H1 (cell line): ENCODE measurements around the gene LMO4. TPM values are rescaled to one million over a fixed set of nuclear protein-coding genes. Genes with fewer than 3 reads are reported as not detected.

Experiments
- CTCF ChIA-PET: fragments of 300-600 bp; sonication (Branson Sonifier 250); formaldehyde crosslinking; loops from one replicate; lab custom pipeline; 2021; ENCODE audit not compliant: partially characterized antibody; lab: Charles Lee
- POLR2A ChIA-PET: fragments of 300-600 bp; sonication (Branson Sonifier 250); formaldehyde crosslinking; loops from one replicate; lab custom pipeline; 2021; ENCODE audit warnings: inconsistent platforms; ENCODE audit not compliant: partially characterized antibody; lab: Charles Lee
- DNase-seq, 2 experiments: peaks; one replicate each; pipeline versions ENCODE4 v3.0.0 to v3.0.0-alpha.2; 2010 to 2022; ENCODE audit warnings: low spot score in 2 of 2, low read depth in 1 of 2, mixed read lengths in 1 of 2
- FAIRE-seq: peaks from 2 replicates; lab custom pipeline; 2011; peaks lifted over from hg19 to GRCh38; lab: Jason Lieb, UNC
- H2AFZ ChIP-seq: 2 replicates; pipeline ENCODE4 v1.8.1; 2012; ENCODE audit warnings: low read length, inconsistent platforms
- H2AK5ac ChIP-seq: 2 replicates; pipeline ENCODE4 v1.6.1; 2013; ENCODE audit warnings: low read depth, low read length
- H2BK120ac ChIP-seq: replicated peaks from 2 replicates; pipeline ENCODE3; 2013; ENCODE audit warnings: low read depth, low read length, inconsistent platforms
- H2BK12ac ChIP-seq: 2 replicates; pipeline ENCODE4 v1.6.1; 2013; ENCODE audit warnings: low read depth, low read length
- H2BK15ac ChIP-seq: 2 replicates; pipeline ENCODE4 v1.6.1; 2013; ENCODE audit warnings: low read length
- H2BK20ac ChIP-seq: 2 replicates; pipeline ENCODE4 v1.6.1; 2013; ENCODE audit warnings: low read length
- H2BK5ac ChIP-seq: 2 replicates; pipeline ENCODE4 v1.6.1; 2013; ENCODE audit warnings: low read depth, low read length
- H3K14ac ChIP-seq: 2 replicates; pipeline ENCODE4 v1.6.1; 2013; ENCODE audit warnings: inconsistent platforms; ENCODE audit not compliant: insufficient read length
- H3K18ac ChIP-seq: 2 replicates; pipeline ENCODE4 v1.6.1; 2013; ENCODE audit warnings: low read length; ENCODE audit errors: extremely low read depth
- H3K23ac ChIP-seq: 2 replicates; pipeline ENCODE4 v1.6.1; 2013; ENCODE audit warnings: inconsistent platforms; ENCODE audit not compliant: insufficient read length
- H3K23me2 ChIP-seq: 2 replicates; pipeline ENCODE4 v1.6.1; 2013; ENCODE audit warnings: low read depth, low read length
- H3K27ac ChIP-seq: 2 replicates; pipeline ENCODE4 v1.6.1; 2011; ENCODE audit warnings: low read depth, low read length, inconsistent platforms
- H3K27me3 ChIP-seq, 4 experiments: replicated peaks in 1 of 4; 1 replicate in 1 of 4; 2 replicates in 3 of 4; pipeline versions ENCODE4 v1.6.1 to v1.8.1; 2011 to 2013; ENCODE audit warnings: low read length in 3 of 4, mild to moderate bottlenecking in 3 of 4, inconsistent platforms in 2 of 4, mixed read lengths in 2 of 4, moderate library complexity in 1 of 4; ENCODE audit not compliant: control insufficient read depth in 3 of 4, insufficient read depth in 3 of 4; ENCODE audit errors: extremely low read depth in 1 of 4
- H3K36me3 ChIP-seq, 4 experiments: 2 replicates each; pipeline versions ENCODE4 v1.6.1 to v1.8.1; 2011 to 2013; ENCODE audit warnings: mild to moderate bottlenecking in 4 of 4, low read length in 3 of 4, moderate library complexity in 2 of 4, control low read depth in 1 of 4, inconsistent platforms in 1 of 4; ENCODE audit not compliant: insufficient read depth in 4 of 4, control insufficient read depth in 2 of 4
- H3K4ac ChIP-seq: replicated peaks from 2 replicates; pipeline ENCODE3; 2013; ENCODE audit warnings: low read length, low read depth, mixed read lengths, inconsistent platforms; ENCODE audit not compliant: insufficient read length
- H3K4me1 ChIP-seq, 4 experiments: replicated peaks in 1 of 4; 1 replicate in 1 of 4; 2 replicates in 3 of 4; pipeline versions ENCODE4 v1.6.1 to v1.8.1; 2011 to 2013; ENCODE audit warnings: low read length in 3 of 4, inconsistent platforms in 2 of 4, mixed read lengths in 1 of 4; ENCODE audit not compliant: insufficient read depth in 4 of 4, control insufficient read depth in 3 of 4
- H3K4me2 ChIP-seq, 2 experiments: 2 replicates each; pipeline versions ENCODE4 v1.6.1 to v1.8.1; 2011 to 2013; ENCODE audit warnings: low read depth in 2 of 2, low read length in 2 of 2, control low read depth in 1 of 2, inconsistent platforms in 1 of 2, mild to moderate bottlenecking in 1 of 2; ENCODE audit not compliant: insufficient read depth in 1 of 2
- H3K4me3 ChIP-seq, 4 experiments: fragments of 200-600, 300-600 bp in 1 of 4; sonication (generic), shearing (Covaris generic), sonication (Bioruptor Twin) in 1 of 4; 2 replicates each; pipeline versions ENCODE4 v1.5.1 to v1.8.1; 2011 to 2016; ENCODE audit warnings: low read length in 4 of 4, low read depth in 3 of 4, control low read depth in 2 of 4, inconsistent platforms in 2 of 4, mild to moderate bottlenecking in 2 of 4, mixed read lengths in 1 of 4, moderate library complexity in 1 of 4; ENCODE audit not compliant: insufficient read depth in 2 of 4; ENCODE audit errors: extremely low read depth in 1 of 4
- H3K56ac ChIP-seq: replicated peaks from 2 replicates; pipeline ENCODE3; 2013; ENCODE audit warnings: low read depth, mild to moderate bottlenecking, mixed read lengths, low read length, inconsistent platforms; ENCODE audit not compliant: insufficient read length
- H3K79me1 ChIP-seq: 2 replicates; pipeline ENCODE4 v1.6.1; 2013; ENCODE audit warnings: low read depth, low read length, control low read depth
- H3K79me2 ChIP-seq, 2 experiments: 2 replicates each; pipeline versions ENCODE4 v1.6.1 to v1.8.1; 2012 to 2013; ENCODE audit warnings: low read length in 2 of 2, mild to moderate bottlenecking in 2 of 2, inconsistent platforms in 1 of 2; ENCODE audit not compliant: insufficient read depth in 2 of 2, control insufficient read depth in 1 of 2
- H3K9ac ChIP-seq, 4 experiments: replicated peaks in 1 of 4; 1 replicate in 1 of 4; 2 replicates in 3 of 4; pipeline versions ENCODE4 v1.6.1 to v1.8.1; 2011 to 2013; ENCODE audit warnings: low read depth in 3 of 4, low read length in 3 of 4, control low read depth in 2 of 4, mild to moderate bottlenecking in 2 of 4, moderate library complexity in 2 of 4, inconsistent platforms in 1 of 4; ENCODE audit errors: extremely low read depth in 1 of 4
- H3K9me3 ChIP-seq, 2 experiments: 2 replicates each; pipeline versions ENCODE4 v1.6.1 to v1.8.1; 2012 to 2013; ENCODE audit warnings: mild to moderate bottlenecking in 2 of 2, moderate library complexity in 2 of 2, control low read depth in 1 of 2, inconsistent platforms in 1 of 2, low read depth in 1 of 2, low read length in 1 of 2, mixed read lengths in 1 of 2; ENCODE audit not compliant: insufficient read depth in 2 of 2
- H4K20me1 ChIP-seq, 2 experiments: replicated peaks in 1 of 2; 2 replicates each; pipeline versions ENCODE3 to v1.8.1; 2011 to 2013; ENCODE audit warnings: inconsistent platforms in 2 of 2, low read length in 2 of 2, mild to moderate bottlenecking in 1 of 2; ENCODE audit not compliant: insufficient read depth in 2 of 2, control insufficient read depth in 1 of 2
- H4K5ac ChIP-seq: 2 replicates; pipeline ENCODE4 v1.6.1; 2013; ENCODE audit warnings: low read length, low read depth, mixed read lengths, inconsistent platforms; ENCODE audit not compliant: insufficient read length
- H4K8ac ChIP-seq: 2 replicates; pipeline ENCODE4 v1.8.0; 2013; ENCODE audit warnings: mild to moderate bottlenecking, moderate library complexity, low read length, inconsistent platforms; ENCODE audit not compliant: insufficient read depth; ENCODE audit errors: extremely low read depth
- H4K91ac ChIP-seq: replicated peaks from 2 replicates; pipeline ENCODE3; 2013; ENCODE audit warnings: low read length, mixed read lengths, inconsistent platforms; ENCODE audit not compliant: insufficient read length
- CEBPB ChIP-seq: IDR thresholded peaks from 2 replicates; pipeline ENCODE4 v1.6.1; 2012; ENCODE audit warnings: low read depth, low read length
- CREB1 ChIP-seq: IDR thresholded peaks from 2 replicates; pipeline ENCODE4 v1.6.1; 2012; ENCODE audit warnings: inconsistent platforms
- GABPA ChIP-seq: IDR thresholded peaks from 2 replicates; pipeline ENCODE4 v1.6.1; 2011; ENCODE audit warnings: mild to moderate bottlenecking, low read length, moderate library complexity, borderline replicate concordance; ENCODE audit not compliant: insufficient read depth
- KDM4A ChIP-seq: IDR thresholded peaks from one replicate; pipeline ENCODE4 v1.7.1; 2012; ENCODE audit warnings: low read depth, mild to moderate bottlenecking, moderate library complexity, low read length, inconsistent platforms; ENCODE audit not compliant: severe bottlenecking
- MAX ChIP-seq: IDR thresholded peaks from 2 replicates; pipeline ENCODE4 v1.6.1; 2012; ENCODE audit warnings: inconsistent platforms
- POLR2A ChIP-seq, 2 experiments: IDR thresholded peaks; 1 replicate in 1 of 2; 2 replicates in 1 of 2; pipeline ENCODE4 v1.6.1; 2011; ENCODE audit warnings: low read depth in 2 of 2, low read length in 2 of 2, mild to moderate bottlenecking in 2 of 2; ENCODE audit errors: control extremely low read depth in 1 of 2
- RAD21 ChIP-seq, 2 experiments: IDR thresholded peaks in 1 of 2; conservative IDR thresholded peaks in 1 of 2; 2 replicates each; pipeline ENCODE4 v1.6.1; 2011; ENCODE audit warnings: low read depth in 2 of 2, low read length in 2 of 2, improper control_type of control experiment in 1 of 2, inconsistent platforms in 1 of 2, mild to moderate bottlenecking in 1 of 2, moderate library complexity in 1 of 2
- RBBP5 ChIP-seq: IDR thresholded peaks from 2 replicates; pipeline ENCODE4 v1.7.1; 2012; ENCODE audit warnings: low read depth, mild to moderate bottlenecking, inconsistent platforms, low read length, moderate library complexity, borderline replicate concordance
- RFX5 ChIP-seq: IDR thresholded peaks from 2 replicates; pipeline ENCODE4 v1.6.1; 2011; ENCODE audit warnings: low read depth, low read length, improper control_type of control experiment, borderline replicate concordance
- SAP30 ChIP-seq: fragments of 300-600 bp; sonication (generic); IDR thresholded peaks from 2 replicates; pipeline ENCODE4 v1.7.1; 2012; ENCODE audit warnings: low read length, moderate library complexity, mild to moderate bottlenecking, inconsistent platforms; ENCODE audit not compliant: insufficient read depth, insufficient replicate concordance
- SIRT6 ChIP-seq: IDR thresholded peaks from one replicate; pipeline ENCODE4 v1.7.1; 2012; ENCODE audit warnings: low read length, inconsistent platforms
- SP4 ChIP-seq: IDR thresholded peaks from 2 replicates; pipeline ENCODE4 v1.6.1; 2012; ENCODE audit warnings: low read length, inconsistent platforms
- TAF1 ChIP-seq: IDR thresholded peaks from 2 replicates; pipeline ENCODE4 v1.6.1; 2011; ENCODE audit warnings: mild to moderate bottlenecking, low read depth, low read length
- WGBS, 2 experiments: shearing (Covaris generic) in 1 of 2; methylation state at CpG; one replicate each; pipeline versions ENCODE4 v1.1.6 to v1.1.7; 2013 to 2015; ENCODE audit warnings: low lambda C conversion rate in 2 of 2, mixed read lengths in 2 of 2, inconsistent platforms in 1 of 2, low coverage in 1 of 2, missing lambda C conversion rate in 1 of 2; ENCODE audit not compliant: insufficient replicate concordance in 2 of 2, insufficient coverage in 1 of 2, insufficient read length in 1 of 2; ENCODE audit errors: extremely low coverage in 1 of 2, missing lambda C conversion rate in 1 of 2; 5-methylcytosine and 5-hydroxymethylcytosine counted together
- polyA plus RNA-seq, 7 experiments: library from polyadenylated mRNA; depleted of rRNA in 3 of 7; stranded (reverse) in 5 of 7; unstranded in 2 of 7; fragments of >200 nt in 5 of 7; fragments of 200-250 nt in 2 of 7; gene quantifications; 1 replicate in 5 of 7; 2 replicates in 1 of 7; 4 replicates in 1 of 7; pipeline versions ENCODE4 v1.2.1 to v1.2.3, GENCODE V29; 2011 to 2013; ENCODE audit warnings: missing spikeins in 2 of 7, mixed read lengths in 2 of 7
- total RNA-seq: library from RNA; stranded (reverse); fragmentation: NEBNext Ultra II Directional; extraction: Animal tissue kit (Norgen Biotek cat#: 25700); gene quantifications from 2 replicates; pipeline ENCODE4 v1.2.1, GENCODE V29; 2021
- TF ChIP-seq, protein P1 (sequence below): IDR thresholded peaks from 2 replicates; pipeline ENCODE4 v1.6.1; 2012; ENCODE audit warnings: inconsistent platforms

The LMO4 gene
- total and polyA plus RNA-seq, 2 of the 8 experiments (the other 6 are each of a cell fraction or from before 2014, with no cell fraction given), result 71.7 to 98.7 TPM

DNA sequence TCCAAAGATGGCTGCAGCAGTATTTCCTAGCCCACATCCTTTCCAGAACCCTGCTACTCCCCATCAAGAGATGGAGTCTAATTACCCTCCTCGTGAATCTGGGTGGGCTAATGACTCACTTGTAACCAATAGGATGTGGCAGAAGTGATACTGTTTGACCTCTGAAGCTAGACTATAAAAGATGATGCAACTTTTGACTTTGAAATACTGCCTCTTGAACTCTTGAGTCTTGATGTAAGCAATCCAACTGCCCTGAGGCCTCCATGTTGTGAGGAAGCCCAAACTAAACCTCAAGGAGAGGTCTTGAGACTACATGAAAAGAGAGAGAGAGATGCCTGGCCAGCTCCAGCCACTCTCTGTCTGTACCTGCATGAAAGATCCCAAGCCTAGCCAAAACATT is 29.5 kb downstream of the LMO4 start:
- H2BK120ac ChIP-seq, result no peak overlapping the region
- H3K4me3 ChIP-seq, result no peak overlapping the region
- no peaks in the 10 kb centered on the region for H4K20me1 ChIP-seq
- no peak overlapping the region for H2BK20ac ChIP-seq
- H2AK5ac ChIP-seq, result no peak overlapping the region
- TF ChIP-seq SAP30, result no peak
- TF ChIP-seq GABPA, result no peak
- TF ChIP-seq SIRT6, result no peak
- TF ChIP-seq CREB1, result no peak
- no peak for TF ChIP-seq TAF1
- TF ChIP-seq RFX5, result no peak
- TF ChIP-seq CEBPB, result no peak
- no peak for TF ChIP-seq KDM4A
- TF ChIP-seq, protein P1, sequence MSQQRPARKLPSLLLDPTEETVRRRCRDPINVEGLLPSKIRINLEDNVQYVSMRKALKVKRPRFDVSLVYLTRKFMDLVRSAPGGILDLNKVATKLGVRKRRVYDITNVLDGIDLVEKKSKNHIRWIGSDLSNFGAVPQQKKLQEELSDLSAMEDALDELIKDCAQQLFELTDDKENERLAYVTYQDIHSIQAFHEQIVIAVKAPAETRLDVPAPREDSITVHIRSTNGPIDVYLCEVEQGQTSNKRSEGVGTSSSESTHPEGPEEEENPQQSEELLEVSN, result no peak
- TF ChIP-seq RAD21 (IDR thresholded peaks at IDR 0.05 in 1 of 2, conservative IDR thresholded peaks at IDR 0.05 in 1 of 2; ENCODE audit: low read depth in 2 of 2, low read length in 2 of 2), result no peak
- TF ChIP-seq SP4, result no peak
- TF ChIP-seq MAX, result no peak
- TF ChIP-seq POLR2A (IDR thresholded peaks at IDR 0.05; ENCODE audit: control extremely low read depth in 1 of 2, low read depth in 2 of 2, low read length in 2 of 2), result no peak
- no peak for TF ChIP-seq RBBP5
- no peak overlapping the region for H3K18ac ChIP-seq
- no peaks in the 10 kb centered on the region for H3K79me1 ChIP-seq
- H4K5ac ChIP-seq, result no peak overlapping the region
- H3K23me2 ChIP-seq, result no peaks in the 10 kb centered on the region
- H3K27ac ChIP-seq, result no peak overlapping the region
- 89% methylated on average over 1 of the region's 1 CpG; no CpG with 5 or more reads in 1 of the 2 experiments for WGBS, 2 experiments
- no peaks in the 10 kb centered on the region for H3K9me3 ChIP-seq
- H3K23ac ChIP-seq, result no peak overlapping the region
- no peak overlapping the region for H2BK5ac ChIP-seq
- no peak overlapping the region for H2AFZ ChIP-seq
- POLR2A ChIA-PET, result interaction anchor here (3.2 kb wide), 1 partner anchor 10 kb away, joined by 12 read pairs; no protein-coding TSS in a partner anchor
- no peak overlapping the region for H2BK15ac ChIP-seq
- no peaks in the 10 kb centered on the region for H3K4me1 ChIP-seq
- no peak overlapping the region for H3K14ac ChIP-seq
- no peak overlapping the region for H2BK12ac ChIP-seq
- no peaks in the 10 kb centered on the region for H3K79me2 ChIP-seq
- no peak overlapping the region for H3K4ac ChIP-seq
- CTCF ChIA-PET, result no interaction called here
- H3K4me2 ChIP-seq, result no peak overlapping the region
- H3K27me3 ChIP-seq, result no peaks in the 10 kb centered on the region; a peak in 1 of 7 replicates
- no peaks in the 10 kb centered on the region for H3K36me3 ChIP-seq
- H4K8ac ChIP-seq, result no peak overlapping the region
- no peak overlapping the region for H4K91ac ChIP-seq
- H3K9ac ChIP-seq, result no peak overlapping the region
- H3K56ac ChIP-seq, result no peak overlapping the region
- DNase-seq, result no peak
- no peak for FAIRE-seq
